SK-N-SH (cell line): Measurements from ENCODE around the gene INO80. TPM values are rescaled to one million over a fixed set of nuclear protein-coding genes. Genes with fewer than 3 reads are reported as not detected.
A peak's percentile ranks its signal among the peaks of the same experiment; 100 is the strongest.

Source experiments
- CTCF ChIA-PET: fragments of 300-600, 350-600 bp; formaldehyde crosslinking; extraction: SDS; loops from one replicate; lab custom pipeline; 2021; lab: Yijun Ruan, JAX
- POLR2A ChIA-PET: fragments of 350-600 bp; sonication (Branson Sonifier 250); formaldehyde crosslinking; extraction: SDS; loops from one replicate; lab custom pipeline; 2020; ENCODE audit warnings: antibody characterized with exemption, inconsistent platforms; lab: Yijun Ruan, JAX
- DNase-seq: peaks from one replicate; pipeline ENCODE4 v3.0.0; 2012
- H2AFZ ChIP-seq: fragments of 200-600 bp; sonication (generic); 2 replicates; pipeline ENCODE4 v1.8.1; 2016; ENCODE audit warnings: antibody characterized with exemption, mild to moderate bottlenecking, low read depth
- H3F3A ChIP-seq: fragments of 200-600 bp; sonication (generic); replicated peaks from 2 replicates; pipeline ENCODE3; 2016; ENCODE audit warnings: antibody characterized with exemption, mild to moderate bottlenecking; ENCODE audit not compliant: insufficient read depth
- H3K27ac ChIP-seq, 2 experiments: fragments of 200-500 bp in 1 of 2; fragments of 200-600 bp in 1 of 2; sonication (Bioruptor generic) in 1 of 2; sonication (generic), shearing (Covaris generic) in 1 of 2; 2 replicates each; pipeline versions ENCODE4 v1.5.1 to v1.6.1; 2014 to 2016; ENCODE audit warnings: low read depth in 2 of 2, inconsistent platforms in 1 of 2, low read length in 1 of 2, mild to moderate bottlenecking in 1 of 2, mixed read lengths in 1 of 2
- H3K27me3 ChIP-seq: fragments of 200-600 bp; sonication (generic), shearing (Covaris generic); 2 replicates; pipeline ENCODE4 v1.6.1; 2016; ENCODE audit warnings: mixed run types; ENCODE audit not compliant: insufficient read depth
- H3K36me3 ChIP-seq, 2 experiments: fragments of 200-500 bp in 1 of 2; fragments of 200-600 bp in 1 of 2; sonication (Bioruptor generic) in 1 of 2; sonication (generic) in 1 of 2; replicated peaks in 1 of 2; 2 replicates each; pipeline versions ENCODE3 to v1.5.1; 2014 to 2016; ENCODE audit warnings: low read length in 1 of 2, mild to moderate bottlenecking in 1 of 2; ENCODE audit not compliant: insufficient read depth in 2 of 2, control insufficient read depth in 1 of 2
- H3K4me1 ChIP-seq, 2 experiments: fragments of 200-500 bp in 1 of 2; fragments of 200-600 bp in 1 of 2; sonication (Bioruptor generic) in 1 of 2; sonication (generic), shearing (Covaris generic) in 1 of 2; 2 replicates each; pipeline versions ENCODE4 v1.5.1 to v1.6.1; 2014 to 2016; ENCODE audit warnings: low read depth in 1 of 2, low read length in 1 of 2, mixed run types in 1 of 2; ENCODE audit not compliant: insufficient read depth in 2 of 2, control insufficient read depth in 1 of 2
- H3K4me2 ChIP-seq: fragments of 200-600 bp; sonication (generic), shearing (Covaris generic); 2 replicates; pipeline ENCODE4 v1.6.1; 2017; ENCODE audit warnings: mixed run types
- H3K4me3 ChIP-seq, 2 experiments: fragments of 200-500 bp in 1 of 2; fragments of 200-600 bp in 1 of 2; sonication (Bioruptor generic) in 1 of 2; sonication (generic), shearing (Covaris generic) in 1 of 2; 2 replicates each; pipeline versions ENCODE4 v1.5.1 to v1.8.1; 2014 to 2016; ENCODE audit warnings: low read depth in 2 of 2, inconsistent platforms in 1 of 2, low read length in 1 of 2, mild to moderate bottlenecking in 1 of 2, mixed read lengths in 1 of 2, moderate library complexity in 1 of 2
- H3K79me2 ChIP-seq: fragments of 200-600 bp; sonication (generic); 2 replicates; pipeline ENCODE4 v1.8.1; 2017; ENCODE audit warnings: mild to moderate bottlenecking; ENCODE audit not compliant: insufficient read depth
- H3K9ac ChIP-seq: fragments of 200-600 bp; sonication (generic); 2 replicates; pipeline ENCODE4 v1.6.1; 2017; ENCODE audit warnings: mixed run types
- H3K9me2 ChIP-seq: fragments of 200-600 bp; sonication (generic); 2 replicates; pipeline ENCODE4 v1.6.1; 2017; ENCODE audit warnings: mixed run types
- H3K9me3 ChIP-seq: fragments of 200-600 bp; sonication (generic); 2 replicates; pipeline ENCODE4 v1.6.1; 2017; ENCODE audit warnings: mixed run types, mild to moderate bottlenecking, moderate library complexity
- H4K20me1 ChIP-seq: fragments of 200-600 bp; sonication (generic); 2 replicates; pipeline ENCODE4 v1.6.1; 2017; ENCODE audit warnings: mild to moderate bottlenecking, mixed run types; ENCODE audit not compliant: insufficient read depth
- ELF1 ChIP-seq: IDR thresholded peaks from 2 replicates; pipeline ENCODE4 v1.4.0; 2012
- EP300 ChIP-seq, 2 experiments: IDR thresholded peaks; 2 replicates each; pipeline versions ENCODE4 v1.4.0 to v1.6.1; 2012; ENCODE audit warnings: borderline replicate concordance in 1 of 2, low read depth in 1 of 2, low read length in 1 of 2
- FOXJ3 ChIP-seq: sonication (generic); formaldehyde crosslinking; IDR thresholded peaks from 2 replicates; pipeline ENCODE4 v1.5.1; 2020; ENCODE audit warnings: mild to moderate bottlenecking, missing genetic modification reagents
- FOXM1 ChIP-seq: IDR thresholded peaks from 2 replicates; pipeline ENCODE4 v1.4.0; 2012; ENCODE audit warnings: low read depth, mild to moderate bottlenecking
- GABPA ChIP-seq: IDR thresholded peaks from 2 replicates; pipeline ENCODE4 v1.4.0; 2012; ENCODE audit warnings: low read depth, mild to moderate bottlenecking
- JUND ChIP-seq: IDR thresholded peaks from 2 replicates; pipeline ENCODE4 v1.4.0; 2012
- MEF2A ChIP-seq: IDR thresholded peaks from 2 replicates; pipeline ENCODE4 v1.4.0; 2012; ENCODE audit warnings: low read depth, borderline replicate concordance
- MXI1 ChIP-seq: IDR thresholded peaks from 2 replicates; pipeline ENCODE4 v1.6.1; 2012; ENCODE audit warnings: mild to moderate bottlenecking, low read depth, low read length, improper control_type of control experiment
- RXRA ChIP-seq: IDR thresholded peaks from 2 replicates; pipeline ENCODE4 v1.4.0; 2012; ENCODE audit warnings: low read depth, mild to moderate bottlenecking, borderline replicate concordance
- SIN3A ChIP-seq: IDR thresholded peaks from 2 replicates; pipeline ENCODE4 v1.6.1; 2012; ENCODE audit warnings: low read depth, mild to moderate bottlenecking, low read length, moderate library complexity, borderline replicate concordance
- SMC3 ChIP-seq: IDR thresholded peaks from 2 replicates; pipeline ENCODE4 v1.6.1; 2012; ENCODE audit warnings: low read depth, low read length, improper control_type of control experiment
- TAF1 ChIP-seq: IDR thresholded peaks from 2 replicates; pipeline ENCODE4 v1.6.1; 2012; ENCODE audit warnings: low read depth, mild to moderate bottlenecking, low read length, moderate library complexity, borderline replicate concordance
- USF1 ChIP-seq: IDR thresholded peaks from 2 replicates; pipeline ENCODE4 v1.4.0; 2012; ENCODE audit warnings: low read depth, borderline replicate concordance
- USF2 ChIP-seq: fragments of 150-350 bp; IDR thresholded peaks from 2 replicates; pipeline ENCODE4 v1.6.1; 2017; ENCODE audit warnings: antibody characterized with exemption, low read length, low read depth, borderline replicate concordance
- ZBTB33 ChIP-seq: IDR thresholded peaks from 2 replicates; pipeline ENCODE4 v1.4.0; 2012; ENCODE audit warnings: low read depth, borderline replicate concordance
- WGBS: methylation state at CpG from one replicate; pipeline ENCODE4 v1.1.6; 2017; ENCODE audit warnings: low lambda C conversion rate; 5-methylcytosine and 5-hydroxymethylcytosine counted together
- polyA plus RNA-seq, 3 experiments: library from polyadenylated mRNA; depleted of rRNA; stranded (reverse); fragments of >200 nt; gene quantifications; 2 replicates each; pipeline ENCODE4 v1.2.3, GENCODE V29; 2012
- TF ChIP-seq, protein P1 (sequence below): IDR thresholded peaks from 2 replicates; pipeline ENCODE4 v1.4.0; 2012; ENCODE audit warnings: low read depth
- TF ChIP-seq, protein P2 (sequence below): IDR thresholded peaks from 2 replicates; pipeline ENCODE4; 2012

The INO80 gene
- polyA plus RNA-seq, 1 of the 3 experiments (the other 2 are of a cell fraction): 4.6 TPM

- H3F3A ChIP-seq: no peaks in the 10 kb centered on the region
- H3K9ac ChIP-seq: peak overlapping the region; percentile 75
- H3K79me2 ChIP-seq: peaks cover 17% of the 10 kb centered on the region
- peak overlapping the region; percentile 72 for H2AFZ ChIP-seq
- ChIA-PET POLR2A (interaction anchor here (0.5 to 5.1 kb wide), 8 partner anchors 8 to 171 kb away, joined by 3 to 47 read pairs (median 4); partner anchors contain the start of gene INO80), CTCF (interaction anchor here (0.8 to 7.2 kb wide), 11 partner anchors 11 to 278 kb away, joined by 3 to 66 read pairs (median 5); partner anchors contain the start of genes CHP1 and EXD1)
- no peaks in the 10 kb centered on the region for H3K36me3 ChIP-seq
- DNase-seq: peak; percentile 28
- no peaks in the 10 kb centered on the region for H3K9me3 ChIP-seq
- H4K20me1 ChIP-seq: peaks cover 20% of the 10 kb centered on the region
- H3K27ac ChIP-seq: peak overlapping the region; percentile 74 to 93
- H3K4me1 ChIP-seq: peaks cover 18 to 34% of the 10 kb centered on the region in 2 experiments; a peak in 3 of 4 replicates
- no peak for TF ChIP-seq EP300 (IDR thresholded peaks at IDR 0.05; ENCODE audit: borderline replicate concordance in 1 of 2, low read depth in 1 of 2, low read length in 1 of 2)
- TF ChIP-seq, protein P1, sequence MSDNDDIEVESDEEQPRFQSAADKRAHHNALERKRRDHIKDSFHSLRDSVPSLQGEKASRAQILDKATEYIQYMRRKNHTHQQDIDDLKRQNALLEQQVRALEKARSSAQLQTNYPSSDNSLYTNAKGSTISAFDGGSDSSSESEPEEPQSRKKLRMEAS: no peak
- no peak for TF ChIP-seq USF1
- TF ChIP-seq FOXJ3 (CRISPR knock-in tag): no peak
- TF ChIP-seq SMC3: no peak
- no peak for TF ChIP-seq RXRA
- no peak for TF ChIP-seq FOXM1
- TF ChIP-seq JUND: no peak
- no peak for TF ChIP-seq ZBTB33
- no peak for TF ChIP-seq MEF2A
- TF ChIP-seq SIN3A: no peak
- TF ChIP-seq, protein P2, sequence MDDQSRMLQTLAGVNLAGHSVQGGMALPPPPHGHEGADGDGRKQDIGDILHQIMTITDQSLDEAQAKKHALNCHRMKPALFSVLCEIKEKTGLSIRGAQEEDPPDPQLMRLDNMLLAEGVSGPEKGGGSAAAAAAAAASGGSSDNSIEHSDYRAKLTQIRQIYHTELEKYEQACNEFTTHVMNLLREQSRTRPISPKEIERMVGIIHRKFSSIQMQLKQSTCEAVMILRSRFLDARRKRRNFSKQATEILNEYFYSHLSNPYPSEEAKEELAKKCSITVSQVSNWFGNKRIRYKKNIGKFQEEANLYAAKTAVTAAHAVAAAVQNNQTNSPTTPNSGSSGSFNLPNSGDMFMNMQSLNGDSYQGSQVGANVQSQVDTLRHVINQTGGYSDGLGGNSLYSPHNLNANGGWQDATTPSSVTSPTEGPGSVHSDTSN: no peak
- no peak for TF ChIP-seq TAF1
- no peak for TF ChIP-seq GABPA
- no peak for TF ChIP-seq USF2
- TF ChIP-seq ELF1: no peak
- TF ChIP-seq MXI1: no peak
- peak overlapping the region; percentile 77 for H3K4me2 ChIP-seq
- 41% methylated on average over 15 of the region's 23 CpGs for WGBS
- no peaks in the 10 kb centered on the region for H3K9me2 ChIP-seq
- no peaks in the 10 kb centered on the region for H3K27me3 ChIP-seq
- H3K4me3 ChIP-seq: peak overlapping the region; percentile 76 to 90
Observed at GRCh38 chr15:40952301-40952900, 163.7 kb downstream of the INO80 start.
